HL-60 (cell line): Measurements from ENCODE around the gene DNAL1.

Experiments
- DNase-seq, 2 experiments: peaks; one replicate each; pipeline ENCODE4 v3.0.0-alpha.2; 2010 to 2020; ENCODE audit warnings: low read depth in 1 of 2, low spot score in 1 of 2
- H3K27ac ChIP-seq: fragments of 250-450 bp; sonication (Bioruptor Pico); replicated peaks from 2 replicates; pipeline ENCODE4 v1.5.1; 2020; ENCODE audit warnings: mild to moderate bottlenecking, moderate library complexity
- H3K27me3 ChIP-seq: fragments of 250-450 bp; sonication (Bioruptor Pico); 2 replicates; pipeline ENCODE4 v1.5.1; 2021; ENCODE audit warnings: mild to moderate bottlenecking, moderate library complexity; ENCODE audit not compliant: insufficient read depth, poor library complexity, severe bottlenecking
- H3K4me3 ChIP-seq: replicated peaks from 2 replicates; pipeline ENCODE4 v1.5.1; 2011; ENCODE audit warnings: mild to moderate bottlenecking, control low read depth, low read length; ENCODE audit not compliant: insufficient read depth
- GABPA ChIP-seq: IDR thresholded peaks from 2 replicates; pipeline ENCODE4 v1.6.1; 2012; ENCODE audit warnings: low read depth
- POLR2AphosphoS5 ChIP-seq: IDR thresholded peaks from 2 replicates; pipeline ENCODE4 v1.6.1; 2012; ENCODE audit warnings: low read depth
- SPI1 ChIP-seq: IDR thresholded peaks from 2 replicates; pipeline ENCODE4 v1.6.1; 2012; ENCODE audit warnings: low read depth, mild to moderate bottlenecking, borderline replicate concordance
- TF ChIP-seq, protein P1 (sequence below): IDR thresholded peaks from 2 replicates; pipeline ENCODE4 v1.6.1; 2012; ENCODE audit warnings: low read depth; ENCODE audit not compliant: insufficient replicate concordance
- TF ChIP-seq, protein P2 (sequence below): IDR thresholded peaks from one replicate; pipeline ENCODE4 v1.5.1; 2011; ENCODE audit warnings: low read length, control low read depth, inconsistent platforms; ENCODE audit not compliant: insufficient read depth

DNAL1 gene

DNA sequence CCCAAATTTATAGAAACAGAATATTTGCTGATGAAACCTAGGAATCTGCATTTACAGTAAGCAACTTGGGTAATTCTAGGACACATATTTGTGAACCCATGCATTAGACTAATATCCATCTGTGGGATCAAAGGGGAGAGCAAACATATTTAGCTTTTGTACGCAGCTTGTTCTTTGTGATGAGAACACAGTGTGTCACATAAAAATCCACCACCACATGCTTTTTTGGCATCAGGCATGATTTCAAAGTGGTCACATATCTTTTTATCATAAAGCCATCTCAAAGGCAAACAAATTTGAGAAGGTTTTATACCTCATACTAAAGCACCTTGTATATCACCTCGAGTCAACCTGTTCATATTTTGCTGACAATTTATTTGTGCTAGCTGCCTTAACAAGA lies 15.7 kb downstream of the DNAL1 start:
- H3K27me3 ChIP-seq = no peaks in the 10 kb centered on the region

DNA sequence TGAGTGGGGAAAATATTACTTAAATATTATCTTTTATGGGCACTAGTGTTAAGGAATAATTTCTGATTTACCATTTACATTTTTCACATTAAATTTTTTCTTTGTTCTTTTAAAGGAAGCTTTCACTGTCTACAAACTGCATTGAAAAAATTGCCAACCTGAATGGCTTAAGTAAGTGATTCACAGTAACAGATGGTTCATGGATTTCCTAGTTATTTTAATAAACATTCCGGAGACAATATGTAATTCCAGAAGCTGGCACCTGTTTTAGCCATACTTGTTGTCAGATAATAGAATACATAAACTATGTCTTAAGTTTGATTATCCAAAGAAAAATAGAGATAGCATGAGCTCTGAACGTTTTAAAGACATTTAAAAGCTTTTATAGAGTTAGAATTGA lies 17.1 kb downstream of the DNAL1 start:
- no peak for TF ChIP-seq GABPA
- no peak for TF ChIP-seq SPI1
- TF ChIP-seq, protein P1, sequence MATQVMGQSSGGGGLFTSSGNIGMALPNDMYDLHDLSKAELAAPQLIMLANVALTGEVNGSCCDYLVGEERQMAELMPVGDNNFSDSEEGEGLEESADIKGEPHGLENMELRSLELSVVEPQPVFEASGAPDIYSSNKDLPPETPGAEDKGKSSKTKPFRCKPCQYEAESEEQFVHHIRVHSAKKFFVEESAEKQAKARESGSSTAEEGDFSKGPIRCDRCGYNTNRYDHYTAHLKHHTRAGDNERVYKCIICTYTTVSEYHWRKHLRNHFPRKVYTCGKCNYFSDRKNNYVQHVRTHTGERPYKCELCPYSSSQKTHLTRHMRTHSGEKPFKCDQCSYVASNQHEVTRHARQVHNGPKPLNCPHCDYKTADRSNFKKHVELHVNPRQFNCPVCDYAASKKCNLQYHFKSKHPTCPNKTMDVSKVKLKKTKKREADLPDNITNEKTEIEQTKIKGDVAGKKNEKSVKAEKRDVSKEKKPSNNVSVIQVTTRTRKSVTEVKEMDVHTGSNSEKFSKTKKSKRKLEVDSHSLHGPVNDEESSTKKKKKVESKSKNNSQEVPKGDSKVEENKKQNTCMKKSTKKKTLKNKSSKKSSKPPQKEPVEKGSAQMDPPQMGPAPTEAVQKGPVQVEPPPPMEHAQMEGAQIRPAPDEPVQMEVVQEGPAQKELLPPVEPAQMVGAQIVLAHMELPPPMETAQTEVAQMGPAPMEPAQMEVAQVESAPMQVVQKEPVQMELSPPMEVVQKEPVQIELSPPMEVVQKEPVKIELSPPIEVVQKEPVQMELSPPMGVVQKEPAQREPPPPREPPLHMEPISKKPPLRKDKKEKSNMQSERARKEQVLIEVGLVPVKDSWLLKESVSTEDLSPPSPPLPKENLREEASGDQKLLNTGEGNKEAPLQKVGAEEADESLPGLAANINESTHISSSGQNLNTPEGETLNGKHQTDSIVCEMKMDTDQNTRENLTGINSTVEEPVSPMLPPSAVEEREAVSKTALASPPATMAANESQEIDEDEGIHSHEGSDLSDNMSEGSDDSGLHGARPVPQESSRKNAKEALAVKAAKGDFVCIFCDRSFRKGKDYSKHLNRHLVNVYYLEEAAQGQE = no peak
- TF ChIP-seq, protein P2, sequence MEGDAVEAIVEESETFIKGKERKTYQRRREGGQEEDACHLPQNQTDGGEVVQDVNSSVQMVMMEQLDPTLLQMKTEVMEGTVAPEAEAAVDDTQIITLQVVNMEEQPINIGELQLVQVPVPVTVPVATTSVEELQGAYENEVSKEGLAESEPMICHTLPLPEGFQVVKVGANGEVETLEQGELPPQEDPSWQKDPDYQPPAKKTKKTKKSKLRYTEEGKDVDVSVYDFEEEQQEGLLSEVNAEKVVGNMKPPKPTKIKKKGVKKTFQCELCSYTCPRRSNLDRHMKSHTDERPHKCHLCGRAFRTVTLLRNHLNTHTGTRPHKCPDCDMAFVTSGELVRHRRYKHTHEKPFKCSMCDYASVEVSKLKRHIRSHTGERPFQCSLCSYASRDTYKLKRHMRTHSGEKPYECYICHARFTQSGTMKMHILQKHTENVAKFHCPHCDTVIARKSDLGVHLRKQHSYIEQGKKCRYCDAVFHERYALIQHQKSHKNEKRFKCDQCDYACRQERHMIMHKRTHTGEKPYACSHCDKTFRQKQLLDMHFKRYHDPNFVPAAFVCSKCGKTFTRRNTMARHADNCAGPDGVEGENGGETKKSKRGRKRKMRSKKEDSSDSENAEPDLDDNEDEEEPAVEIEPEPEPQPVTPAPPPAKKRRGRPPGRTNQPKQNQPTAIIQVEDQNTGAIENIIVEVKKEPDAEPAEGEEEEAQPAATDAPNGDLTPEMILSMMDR = no peak
- TF ChIP-seq POLR2AphosphoS5 = no peak
- no peak overlapping the region for H3K27ac ChIP-seq
- H3K27me3 ChIP-seq = no peaks in the 10 kb centered on the region
- H3K4me3 ChIP-seq = no peak overlapping the region
- DNase-seq = no peak

More for the DNA sequence above, 15.7 kb downstream of the DNAL1 start:
- no peak for DNase-seq
- TF ChIP-seq, protein P2 = no peak
- TF ChIP-seq POLR2AphosphoS5 = no peak
- TF ChIP-seq, protein P1 = no peak
- TF ChIP-seq GABPA = no peak
- no peak for TF ChIP-seq SPI1
- Histone ChIP-seq H3K27ac (no peak overlapping the region), H3K4me3 (no peak overlapping the region)

DNA sequence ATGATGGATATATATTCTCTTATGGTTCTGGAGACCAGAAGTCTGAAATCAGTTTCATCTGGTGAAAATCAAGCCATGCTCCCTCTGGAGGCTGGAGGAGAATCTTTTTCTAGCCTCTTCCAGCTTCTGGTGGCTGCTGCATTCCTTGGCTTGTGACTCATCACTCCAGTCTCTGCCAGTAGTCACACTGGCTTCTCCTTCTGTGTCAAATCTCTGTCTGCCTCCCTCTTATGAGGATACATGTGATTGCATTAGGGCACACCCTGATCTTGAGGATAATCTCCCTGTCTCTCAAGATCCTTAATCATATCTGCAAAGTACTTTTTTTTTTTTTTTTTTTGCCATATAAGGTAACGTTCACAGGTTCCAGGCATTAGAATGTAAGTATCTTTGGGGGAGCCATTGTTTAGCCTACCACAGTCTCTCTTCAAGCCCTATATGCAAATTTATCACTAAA lies 17.7 kb downstream of the DNAL1 start:
- TF ChIP-seq, protein P1 = no peak
- TF ChIP-seq POLR2AphosphoS5 (no peak), GABPA (no peak), SPI1 (no peak)
- TF ChIP-seq, protein P2 = no peak
- DNase-seq = no peak
- no peak overlapping the region for H3K27ac ChIP-seq
- no peak overlapping the region for H3K4me3 ChIP-seq
- no peaks in the 10 kb centered on the region for H3K27me3 ChIP-seq
